LNCaP clone FGC (cell line): Measurements from ENCODE around the gene NPAS3.

Experiments
- DNase-seq: peaks from one replicate; pipeline ENCODE4 v3.0.0-alpha.2; 2011; ENCODE audit warnings: low read depth
- H3K4me3 ChIP-seq: 2 replicates; pipeline ENCODE4 v1.5.1; 2011; ENCODE audit warnings: mild to moderate bottlenecking, low read depth, low read length, control low read depth
- CTCF ChIP-seq: IDR thresholded peaks from 2 replicates; pipeline ENCODE4 v1.5.1; 2012; ENCODE audit warnings: mild to moderate bottlenecking; ENCODE audit not compliant: control insufficient read depth, insufficient read depth; ENCODE audit errors: extremely low read depth

Gene NPAS3

GRCh38 chr14:33510991-33511390 is 572.3 kb downstream of the NPAS3 start:
- TF ChIP-seq CTCF: no peak
- DNase-seq: no peak
- no peak overlapping the region for H3K4me3 ChIP-seq

- H3K4me3 ChIP-seq: no peak overlapping the region
- TF ChIP-seq CTCF: no peak
- no peak for DNase-seq
These were observed 573.4 kb downstream of the NPAS3 start for GRCh38 chr14:33511851-33512640.

GRCh38 chr14:33515441-33515840 is 576.8 kb downstream of the NPAS3 start:
- H3K4me3 ChIP-seq: no peak overlapping the region
- DNase-seq: no peak
- TF ChIP-seq CTCF: no peak

GRCh38 chr14:33515899-33516298 is 577.2 kb downstream of the NPAS3 start:
- TF ChIP-seq CTCF: no peak

GRCh38 chr14:33516898-33517436 is 578.3 kb downstream of the NPAS3 start:
- no peak for TF ChIP-seq CTCF
- DNase-seq: no peak
- H3K4me3 ChIP-seq: no peak overlapping the region

More at GRCh38 chr14:33515899-33516298, 577.2 kb downstream of the NPAS3 start:
- no peak overlapping the region for H3K4me3 ChIP-seq
- no peak for DNase-seq

- H3K4me3 ChIP-seq: no peak overlapping the region
- TF ChIP-seq CTCF: no peak
- no peak for DNase-seq
These were observed 582.5 kb downstream of the NPAS3 start for GRCh38 chr14:33521192-33521591.
